RWPE1 (cell line): Measurements from ENCODE around the gene SLC50A1.

Experiments used
- CTCF ChIA-PET: fragments of 350-600 bp; sonication (Branson Sonifier 250); formaldehyde crosslinking; extraction: SDS; loops from one replicate; lab custom pipeline; 2021; lab: Yijun Ruan, JAX
- POLR2A ChIA-PET: fragments of 400-600 bp; formaldehyde crosslinking; extraction: SDS; loops from one replicate; lab custom pipeline; 2020; ENCODE audit warnings: antibody characterized with exemption; ENCODE audit not compliant: low non-redundant PET; lab: Yijun Ruan, JAX
- DNase-seq: peaks from one replicate; pipeline ENCODE4 v3.0.0; 2012; ENCODE audit warnings: low spot score
- H3K27ac ChIP-seq: fragments of 450-650 bp; 2 replicates; pipeline ENCODE4 v1.5.1; 2017
- CTCF ChIP-seq: fragments of 450-650 bp; conservative IDR thresholded peaks from 2 replicates; pipeline ENCODE4 v1.5.1; 2017; ENCODE audit warnings: low read depth, mild to moderate bottlenecking

SLC50A1 gene

GRCh38 chr1:155123801-155124200 is 11.9 kb upstream of the SLC50A1 start:
- ChIA-PET POLR2A (interaction anchor here (0.6 to 3.5 kb wide), 2 partner anchors 12 to 15 kb away, joined by 3 to 14 read pairs; partner anchors contain the start of gene SLC50A1), CTCF (interaction anchor here (0.7 to 2.2 kb wide), 4 partner anchors 33 to 70 kb away, joined by 3 to 10 read pairs (median 6); no protein-coding TSS in a partner anchor)
- DNase-seq, result no peak
- peak overlapping the region; percentile 98 for H3K27ac ChIP-seq
- no peak for TF ChIP-seq CTCF

GRCh38 chr1:155124503-155125463 is 10.9 kb upstream of the SLC50A1 start:
- no peak for TF ChIP-seq CTCF
- ChIA-PET POLR2A (interaction anchor here (3.5 kb wide), 1 partner anchor 11 kb away, joined by 14 read pairs; the partner anchor contains the start of gene SLC50A1), CTCF (interaction anchor here (0.8 to 2.2 kb wide), 5 partner anchors 34 to 69 kb away, joined by 3 to 10 read pairs (median 5); partner anchors contain the start of gene KRTCAP2)
- H3K27ac ChIP-seq, result peak overlapping the region; percentile 98
- peak; percentile 79 for DNase-seq

GRCh38 chr1:155125511-155125945 is 10.1 kb upstream of the SLC50A1 start:
- ChIA-PET POLR2A (interaction anchor here (3.5 kb wide), 1 partner anchor 10 kb away, joined by 14 read pairs; the partner anchor contains the start of gene SLC50A1), CTCF (interaction anchor here (0.6 to 2.2 kb wide), 5 partner anchors 34 to 129 kb away, joined by 3 to 10 read pairs (median 3); partner anchors contain the start of gene KRTCAP2)
- H3K27ac ChIP-seq, result peak overlapping the region; percentile 98
- peak; percentile 61 for DNase-seq
- TF ChIP-seq CTCF, result no peak

- peak overlapping the region; percentile 98 for H3K27ac ChIP-seq
- ChIA-PET POLR2A (interaction anchor here (3.5 kb wide), 1 partner anchor 10 kb away, joined by 14 read pairs; the partner anchor contains the start of gene SLC50A1), CTCF (interaction anchor here (0.6 to 1.5 kb wide), 4 partner anchors 35 to 130 kb away, joined by 3 to 5 read pairs (median 3); partner anchors contain the start of gene KRTCAP2)
- DNase-seq, result no peak
- TF ChIP-seq CTCF, result no peak
Observed at GRCh38 chr1:155125946-155126555, 9.6 kb upstream of the SLC50A1 start.

GRCh38 chr1:155126556-155127104 is 9.0 kb upstream of the SLC50A1 start:
- POLR2A ChIA-PET, result interaction anchor here (3.5 kb wide), 1 partner anchor 9 kb away, joined by 14 read pairs; the partner anchor contains the start of gene SLC50A1
- TF ChIP-seq CTCF, result no peak
- CTCF ChIA-PET, result interaction anchor here (0.6 to 1.1 kb wide), 2 partner anchors 35 to 37 kb away, joined by 3 read pairs; no protein-coding TSS in a partner anchor
- H3K27ac ChIP-seq, result peak overlapping the region; percentile 98
- no peak for DNase-seq
